Activated CD8-positive, alpha-beta memory T cell treated with anti-CD3 and anti-CD28 coated beads for 24 hours (primary cell): ENCODE measurements around the gene TMEM106C.

Source experiments
- DNase-seq: peaks from one replicate; pipeline ENCODE4 v3.0.0-alpha.2; 2020

Gene TMEM106C

DNA sequence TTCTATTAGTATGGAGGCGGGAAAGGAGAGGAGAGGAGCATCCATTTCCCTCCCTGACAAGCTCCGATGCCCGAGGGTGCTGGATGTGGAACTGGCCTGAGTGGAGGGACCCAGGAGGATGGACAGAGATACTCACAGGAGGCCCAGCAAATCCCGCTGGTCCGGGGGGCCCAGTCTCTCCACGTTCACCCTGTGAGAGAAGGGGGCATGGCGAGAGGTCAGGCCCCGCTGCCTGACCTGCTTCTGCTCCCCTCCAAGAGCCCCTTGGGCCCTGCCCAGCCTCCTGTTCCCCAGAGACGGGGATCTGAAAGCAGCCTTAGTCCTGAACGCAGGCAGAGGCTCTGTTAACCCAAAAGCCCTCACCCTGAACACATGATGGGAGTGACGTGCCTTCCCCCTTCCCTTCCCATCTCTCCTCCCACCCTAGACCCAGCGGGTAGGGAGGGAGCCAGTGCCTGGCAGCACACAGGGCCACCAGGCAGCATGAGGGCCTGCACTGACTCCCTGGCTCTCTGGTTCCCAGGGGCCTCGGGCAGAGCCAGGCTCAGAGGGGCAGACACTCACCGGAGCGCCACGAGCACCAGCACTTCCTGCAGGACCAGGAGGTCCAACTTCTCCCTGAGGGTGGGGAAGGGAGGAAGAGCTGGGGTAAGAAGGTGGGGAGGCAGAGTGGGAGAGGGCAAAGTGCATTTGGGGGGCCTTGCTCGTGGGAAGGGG, 17.5 kb downstream of the TMEM106C start:
- no peak for DNase-seq

DNA sequence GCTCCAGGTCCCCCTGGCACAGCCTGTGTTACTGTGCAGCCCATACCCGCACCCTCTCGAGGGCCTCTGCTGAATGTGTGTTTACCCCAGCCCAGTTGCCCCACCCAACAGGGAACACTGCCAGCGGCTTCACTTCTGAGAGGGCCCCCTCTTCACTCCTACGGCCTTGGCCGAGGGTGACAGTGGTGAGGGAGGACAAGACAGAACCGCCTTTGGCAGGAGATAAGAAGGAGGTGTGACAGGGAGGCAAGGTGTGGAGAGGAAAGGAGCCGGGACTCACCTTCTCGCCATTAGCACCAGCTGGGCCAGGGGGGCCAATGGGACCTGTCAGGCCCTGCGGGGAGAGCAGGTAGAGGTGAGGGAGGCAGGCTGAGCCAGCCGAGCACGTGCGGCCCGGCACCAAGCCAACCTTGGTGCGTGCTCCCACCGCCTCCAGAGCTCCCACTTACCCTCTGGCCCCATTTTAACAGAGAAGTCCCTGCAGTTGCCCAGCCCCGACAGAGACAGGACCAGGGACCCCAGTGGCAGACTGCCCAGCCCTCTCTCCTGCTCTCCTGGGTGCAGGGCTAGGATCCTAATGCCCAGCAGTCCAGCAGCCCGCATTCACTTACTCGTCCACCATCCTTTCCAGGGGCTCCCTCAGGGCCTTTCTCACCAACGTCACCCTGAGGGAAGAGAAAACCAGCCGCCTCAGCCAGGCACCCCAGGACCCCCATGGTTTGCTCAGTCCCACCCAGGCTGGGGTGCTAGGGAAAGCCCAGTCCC, 18.3 kb downstream of the TMEM106C start:
- DNase-seq: no peak

GRCh38 chr12:47982311-47982710, 18.9 kb downstream of the TMEM106C start:
- DNase-seq: no peak

DNA sequence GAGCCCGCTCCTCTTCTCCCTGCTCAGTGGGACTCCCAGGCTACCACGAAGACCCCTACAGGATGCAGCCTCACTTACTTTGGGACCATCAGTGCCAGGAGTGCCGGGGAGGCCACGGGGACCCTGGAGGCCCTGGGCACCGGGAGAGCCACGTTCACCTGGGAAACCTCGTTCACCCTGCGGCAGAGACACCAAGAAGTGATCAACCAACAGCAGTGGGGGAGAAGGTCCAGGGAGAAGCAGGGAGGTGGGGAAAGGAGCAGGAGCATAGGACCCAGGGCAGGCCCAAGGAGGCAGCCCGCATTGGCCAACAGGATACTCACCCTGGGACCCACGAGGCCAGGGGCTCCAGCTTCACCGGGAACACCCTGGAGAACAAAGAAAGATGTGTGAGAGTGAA, 19.4 kb downstream of the TMEM106C start:
- no peak for DNase-seq

GRCh38 chr12:47983541-47984115, 20.2 kb downstream of the TMEM106C start:
- no peak for DNase-seq

DNA sequence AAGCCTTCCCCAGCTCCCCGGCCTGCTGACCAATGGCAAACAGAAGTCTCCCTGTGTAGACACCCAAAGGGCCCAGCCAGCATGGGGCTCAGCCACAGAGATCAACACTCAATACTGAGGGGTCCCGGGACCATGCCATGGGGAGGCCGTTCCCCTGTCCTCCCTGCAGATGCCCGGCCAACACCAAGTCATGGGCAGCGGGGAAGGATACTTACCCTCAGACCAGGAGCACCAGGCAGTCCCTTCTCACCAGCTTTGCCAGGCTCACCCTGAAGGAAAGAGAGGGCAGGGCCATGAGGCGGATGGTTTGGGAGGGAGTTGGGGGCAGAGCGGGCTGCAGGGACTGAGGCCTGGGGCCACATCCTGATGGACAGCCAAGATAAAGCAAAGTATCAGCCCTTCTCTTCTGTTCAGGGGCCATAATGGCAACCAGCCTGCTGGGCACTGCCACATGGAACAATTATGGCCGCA, 21.0 kb downstream of the TMEM106C start:
- no peak for DNase-seq

DNA sequence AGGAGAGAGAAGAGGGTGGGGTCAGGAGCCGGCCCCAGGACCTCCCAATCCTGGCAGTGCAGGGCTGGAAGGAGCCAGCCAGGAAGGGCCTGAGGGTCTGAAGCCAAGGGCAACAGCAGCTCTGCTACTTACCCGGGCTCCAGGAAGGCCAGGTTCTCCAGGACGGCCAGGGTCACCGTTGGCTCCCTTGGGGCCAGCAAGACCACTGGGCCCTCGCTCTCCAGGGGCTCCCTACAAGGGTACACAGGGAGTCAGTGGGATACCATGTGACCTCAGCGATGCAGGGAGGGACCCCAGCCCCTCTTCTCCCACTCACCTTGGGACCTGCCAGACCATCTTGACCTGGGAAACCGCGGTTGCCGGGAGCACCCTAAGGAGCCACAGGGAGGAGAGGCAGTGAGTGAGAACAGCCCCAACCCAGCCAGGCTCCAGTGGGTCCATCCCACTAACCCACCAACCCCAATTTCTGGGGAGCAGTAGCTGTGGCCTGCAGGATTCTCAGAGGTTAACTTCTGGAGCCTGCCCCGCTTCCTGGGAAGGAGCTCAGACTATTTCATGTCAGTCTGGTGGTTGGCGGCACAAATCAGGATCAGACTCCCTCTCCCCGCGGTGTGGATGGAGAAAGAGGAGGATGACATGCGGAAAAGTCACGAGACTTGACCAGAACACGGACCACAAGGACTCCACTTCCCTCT, 22.3 kb downstream of the TMEM106C start:
- DNase-seq: no peak

- DNase-seq: no peak
These were observed 22.9 kb downstream of the TMEM106C start for GRCh38 chr12:47986291-47986660.

DNA sequence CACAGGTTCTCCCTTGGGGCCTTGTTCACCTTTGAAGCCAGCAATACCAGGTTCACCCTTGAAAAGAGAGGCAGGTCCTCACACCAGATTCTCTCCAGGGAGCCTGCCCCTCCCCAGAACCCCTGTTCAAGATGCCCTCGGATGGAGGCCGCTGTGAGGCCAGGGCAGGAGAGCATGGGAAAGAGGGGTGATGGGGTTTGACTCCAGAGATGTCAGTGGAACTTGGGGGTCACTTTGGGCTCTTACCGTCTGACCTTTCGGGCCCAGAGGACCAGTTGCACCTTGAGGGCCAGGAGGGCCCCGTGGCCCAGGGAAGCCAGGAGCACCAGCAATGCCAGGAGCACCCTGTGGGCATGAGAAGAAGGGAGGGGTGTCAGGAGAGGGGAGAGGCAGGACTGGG, 23.4 kb downstream of the TMEM106C start:
- DNase-seq: no peak

- DNase-seq: no peak
These were observed 24.1 kb downstream of the TMEM106C start for GRCh38 chr12:47987411-47988072.

DNA sequence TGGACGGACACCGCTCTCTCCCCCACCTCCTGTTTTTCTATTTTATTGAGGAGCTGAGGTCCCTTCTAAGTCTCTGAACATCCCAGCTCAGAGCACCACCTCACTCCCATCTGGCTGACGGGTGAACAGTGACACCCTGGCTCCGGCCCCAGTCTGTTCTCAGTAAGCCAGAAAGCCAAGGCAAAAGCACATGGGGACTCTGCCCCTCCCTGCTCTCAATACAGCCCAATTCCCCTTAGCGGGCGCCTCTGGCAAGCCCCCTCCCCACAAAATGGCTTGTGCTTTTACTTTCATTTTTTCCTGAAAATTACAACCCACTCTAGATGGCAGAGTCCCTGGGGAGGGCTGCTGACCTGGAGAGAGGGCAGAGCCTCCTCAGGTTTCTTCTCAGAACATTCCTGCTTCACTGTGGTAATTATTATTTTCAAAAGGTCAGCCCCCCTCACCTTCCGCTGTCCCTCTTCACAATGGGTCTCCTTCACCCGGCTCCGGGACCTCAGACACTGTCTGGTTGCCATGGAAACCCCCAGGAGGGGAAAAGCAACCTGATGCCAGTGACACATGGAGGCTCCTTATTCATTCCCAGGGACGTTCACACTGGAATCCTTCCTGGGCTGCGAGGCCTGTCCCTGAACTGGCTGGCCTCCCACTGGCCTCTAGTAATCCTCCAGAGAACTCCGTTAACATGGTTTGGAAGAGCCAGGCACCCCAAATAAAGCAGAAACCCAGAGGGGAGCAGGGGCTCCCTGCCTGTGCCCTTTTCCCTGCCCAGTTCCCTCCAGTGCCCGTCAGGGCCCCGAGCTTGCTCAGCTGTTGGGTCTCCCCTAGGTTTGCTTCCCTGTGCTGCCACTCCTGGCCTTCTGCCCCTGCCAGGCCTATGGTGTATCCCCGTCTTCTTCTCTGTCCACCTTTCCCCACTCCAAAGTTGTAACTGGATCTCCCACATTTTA, 25.0 kb downstream of the TMEM106C start:
- no peak for DNase-seq

DNA sequence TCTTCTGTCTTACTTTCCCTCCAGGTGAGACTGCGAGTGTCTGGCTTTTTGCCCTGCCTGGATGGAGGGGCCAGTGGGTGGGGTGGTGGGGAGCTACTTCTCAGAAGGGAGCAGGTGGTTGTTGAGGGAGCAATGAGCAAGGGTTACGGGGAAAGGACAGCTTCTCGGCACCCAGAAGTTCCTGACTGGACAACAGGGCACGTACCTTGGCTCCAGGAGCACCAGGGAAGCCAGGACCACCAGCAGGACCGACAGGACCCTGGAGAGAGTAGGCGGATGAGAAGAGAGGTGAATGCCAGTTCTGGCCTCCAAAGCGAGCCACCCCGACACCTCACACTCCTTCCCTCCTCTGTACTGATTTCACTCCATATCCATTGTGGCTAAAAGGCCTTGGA, 25.6 kb downstream of the TMEM106C start:
- no peak for DNase-seq

- DNase-seq: no peak
These were observed 26.3 kb downstream of the TMEM106C start for GRCh38 chr12:47989666-47990065.

DNA sequence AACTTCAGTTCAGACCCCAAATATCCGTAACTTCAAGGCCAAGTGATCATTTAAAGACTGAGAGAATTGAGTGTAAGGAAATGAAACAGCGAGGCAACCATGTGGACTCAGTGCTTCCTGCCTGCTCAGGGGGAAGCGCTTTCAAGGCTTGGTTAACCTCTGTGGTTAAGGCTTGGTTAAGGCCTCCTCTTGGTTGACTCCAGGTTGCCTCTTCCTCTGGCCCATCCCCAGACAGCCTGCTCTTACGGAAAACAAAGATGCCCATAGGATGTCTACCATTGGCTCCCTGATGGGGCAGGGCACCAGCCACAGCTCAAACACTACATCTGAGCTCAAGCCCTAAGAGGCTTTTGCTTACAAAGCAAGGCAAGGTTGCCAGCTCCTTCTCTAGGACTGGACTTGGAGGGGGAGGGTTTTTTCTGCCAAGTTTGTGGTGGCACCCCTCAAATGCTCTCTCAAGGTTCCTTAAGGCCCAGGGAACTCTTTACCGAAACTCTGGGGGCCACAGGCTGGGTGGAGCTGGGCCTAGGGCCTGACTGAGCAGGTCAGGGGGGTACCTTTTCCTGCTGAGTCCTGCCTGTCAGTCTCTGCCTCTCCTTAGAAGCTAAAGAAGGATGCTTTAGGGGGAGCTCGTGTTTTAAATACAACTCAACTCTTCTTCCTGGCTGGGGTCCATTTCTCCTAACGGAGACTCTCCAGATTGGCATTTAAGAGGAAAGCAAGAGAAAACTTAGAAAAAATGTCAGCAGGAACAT, 27.1 kb downstream of the TMEM106C start:
- DNase-seq: peak; percentile 74

DNA sequence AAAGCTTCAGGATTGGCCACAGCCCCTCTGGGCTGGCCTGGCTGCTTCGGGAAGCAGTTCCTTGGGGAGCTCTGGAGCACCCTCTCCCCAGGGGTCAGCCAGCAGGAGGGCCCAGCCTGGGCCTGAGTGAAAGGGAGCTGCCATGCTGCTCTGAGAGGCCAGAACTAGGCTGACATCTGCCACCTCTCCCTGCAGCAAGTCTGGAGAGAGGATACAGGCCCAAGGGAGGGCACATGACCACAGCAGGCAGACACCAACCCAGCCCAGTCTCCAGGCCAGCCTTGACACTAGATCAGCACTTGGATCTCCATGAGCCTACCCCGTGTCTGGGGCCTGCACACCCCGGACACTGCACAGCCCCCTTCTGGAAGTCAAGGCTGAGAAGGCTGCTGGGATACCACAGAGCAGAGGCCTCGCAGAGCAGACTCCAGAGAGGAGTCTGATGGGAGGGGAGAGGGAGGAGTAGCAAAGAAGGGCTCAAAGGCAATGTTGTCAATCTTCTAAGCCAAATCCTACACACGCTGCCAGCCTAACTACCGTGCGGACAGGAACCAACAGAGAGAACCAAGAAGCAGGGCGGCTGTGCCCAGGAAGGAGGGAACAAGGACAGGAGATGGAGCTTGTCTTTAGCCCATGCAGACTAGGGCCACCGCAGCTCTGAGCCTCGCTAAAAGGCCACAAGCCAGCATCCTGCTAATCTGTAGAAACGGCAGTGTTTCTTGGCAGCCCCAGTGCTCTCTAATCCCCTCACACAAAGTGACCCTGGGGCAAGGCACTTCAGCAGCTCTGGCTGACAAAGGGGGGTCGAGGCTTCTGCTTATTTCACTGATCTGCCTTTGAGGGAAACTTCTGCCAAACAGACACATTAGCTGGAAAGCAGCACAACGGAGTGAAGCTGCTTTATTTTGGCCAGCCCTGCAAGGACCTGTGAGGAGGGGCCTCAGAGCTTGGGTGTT, 28.0 kb downstream of the TMEM106C start:
- DNase-seq: no peak

DNA sequence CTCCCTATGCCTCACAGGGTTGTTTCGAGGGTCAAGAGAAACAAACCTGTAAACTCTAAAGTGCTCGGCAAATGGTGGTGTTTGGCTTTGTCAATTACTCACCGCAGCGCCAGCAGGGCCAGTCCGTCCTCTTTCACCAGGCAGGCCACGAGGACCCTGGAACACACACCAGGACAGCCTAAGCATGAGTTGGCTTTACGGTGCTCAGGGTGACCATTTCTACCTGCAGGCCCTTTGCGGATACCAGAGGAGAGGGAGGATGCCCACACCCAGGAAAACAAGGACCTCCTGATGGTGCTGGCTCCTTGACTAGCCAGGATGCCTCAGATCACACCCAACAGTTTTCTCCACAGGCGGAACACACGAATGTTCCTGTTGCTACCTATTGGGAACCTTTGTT, 29.4 kb downstream of the TMEM106C start:
- no peak for DNase-seq

GRCh38 chr12:47993491-47993890, 30.1 kb downstream of the TMEM106C start:
- DNase-seq: no peak

- DNase-seq: no peak
These were observed 32.6 kb downstream of the TMEM106C start for GRCh38 chr12:47995981-47996401.

DNA sequence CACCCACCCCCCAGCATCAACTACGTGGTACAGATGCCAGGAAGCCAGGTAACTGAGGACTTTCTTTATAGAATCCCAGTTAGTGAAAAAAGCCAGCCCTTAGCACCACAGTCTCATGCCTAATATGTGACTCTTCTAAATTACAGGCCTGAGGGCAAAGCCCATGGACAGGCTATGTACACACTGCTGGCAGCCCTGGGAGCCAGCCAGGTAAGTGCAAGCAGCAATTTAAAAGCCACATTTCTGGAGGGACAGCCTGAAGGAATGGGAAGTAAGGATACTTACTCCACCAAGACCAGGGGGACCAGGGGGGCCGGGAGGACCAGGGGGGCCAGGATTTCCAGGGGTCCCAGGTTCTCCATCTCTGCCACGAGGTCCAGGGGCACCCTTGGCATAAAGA, 33.9 kb downstream of the TMEM106C start:
- DNase-seq: no peak

GRCh38 chr12:47999816-48000215, 36.4 kb downstream of the TMEM106C start:
- no peak for DNase-seq
